Islet precursor cell (in vitro differentiated cells): Measurements from ENCODE around the gene G6PD.
"Not testable (repeated sequence)": the region's sequence is repeated elsewhere in the genome, so short reads cannot be mapped to it uniquely, and the experiment has no call there.

ENCODE experiments used
- DNase-seq: peaks from one replicate; pipeline ENCODE4 v3.0.0-alpha.2; 2018

Gene G6PD

GRCh38 chrX:154542723-154543424 lies 3.8 kb downstream of the G6PD start:
- no peak for DNase-seq

- no peak for DNase-seq
Observed at GRCh38 chrX:154541896-154542722, 4.5 kb downstream of the G6PD start.

GRCh38 chrX:154541589-154541895 lies 5.1 kb downstream of the G6PD start:
- no peak for DNase-seq

GRCh38 chrX:154540897-154541535 lies 5.6 kb downstream of the G6PD start:
- peak; percentile 84 for DNase-seq

GRCh38 chrX:154540365-154540764 lies 6.3 kb downstream of the G6PD start:
- not testable (repeated sequence) for DNase-seq

- no peak for DNase-seq
Observed at GRCh38 chrX:154539077-154539476, 7.6 kb downstream of the G6PD start.

GRCh38 chrX:154535892-154536291 lies 10.8 kb downstream of the G6PD start:
- no peak for DNase-seq

GRCh38 chrX:154534526-154535322 lies 11.9 kb downstream of the G6PD start:
- DNase-seq: peak; percentile 89

- no peak for DNase-seq
Observed at GRCh38 chrX:154532690-154533089, 14.0 kb downstream of the G6PD start.

- DNase-seq: peak; percentile 95
Observed at GRCh38 chrX:154531626-154532025, 15.0 kb downstream of the G6PD start.

GRCh38 chrX:154530286-154530685 lies 16.4 kb downstream of the G6PD start:
- DNase-seq: no peak

GRCh38 chrX:154529206-154529612 lies 17.4 kb downstream of the G6PD start:
- DNase-seq: no peak

GRCh38 chrX:154526901-154527675 lies 19.6 kb downstream of the G6PD start:
- DNase-seq: peak; percentile 90

GRCh38 chrX:154525606-154526490 lies 20.8 kb downstream of the G6PD start:
- DNase-seq: no peak

- no peak for DNase-seq
Observed at GRCh38 chrX:154519389-154519788, 27.3 kb downstream of the G6PD start.

- DNase-seq: no peak
Observed at GRCh38 chrX:154517101-154517781, 29.4 kb downstream of the G6PD start.

GRCh38 chrX:154516656-154517100 lies 30.0 kb downstream of the G6PD start:
- peak; percentile 71 for DNase-seq

- peak; percentile 95 for DNase-seq
Observed at GRCh38 chrX:154515966-154516655, 30.5 kb downstream of the G6PD start, which contains the start of gene FAM3A. Gene FAM3A (minus strand): TSS chrX:154516232. CDS start chrX:154515772, 460 bp downstream.

GRCh38 chrX:154515090-154515965 lies 31.3 kb downstream of the G6PD start:
- DNase-seq: no peak
